Loucy (cell line): Measurements from ENCODE around the gene TEDC1.

Experiments
- H2AFZ ChIP-seq: fragments of 200-600 bp; sonication (generic); 2 replicates; pipeline ENCODE4 v1.6.0; 2016; ENCODE audit warnings: antibody characterized with exemption, mild to moderate bottlenecking, low read length, moderate library complexity
- H3F3A ChIP-seq: fragments of 200-600 bp; 2 replicates; pipeline ENCODE4 v1.6.0; 2016; ENCODE audit warnings: antibody characterized with exemption, low read depth, mild to moderate bottlenecking
- H3K27me3 ChIP-seq: fragments of 200-600 bp; sonication (generic); 2 replicates; pipeline ENCODE4 v1.6.1; 2014; ENCODE audit warnings: low read length, mild to moderate bottlenecking; ENCODE audit not compliant: insufficient read depth, poor library complexity, severe bottlenecking
- H3K36me3 ChIP-seq: fragments of 200-600 bp; sonication (generic); 2 replicates; pipeline ENCODE4 v1.6.1; 2016; ENCODE audit warnings: low read length; ENCODE audit not compliant: insufficient read depth
- H3K4me1 ChIP-seq: fragments of 200-600 bp; sonication (generic); 2 replicates; pipeline ENCODE4 v1.5.1; 2014; ENCODE audit warnings: low read length, mild to moderate bottlenecking; ENCODE audit not compliant: insufficient read depth, poor library complexity, severe bottlenecking
- H3K4me2 ChIP-seq: fragments of 200-600 bp; sonication (generic); 2 replicates; pipeline ENCODE4 v1.6.0; 2014; ENCODE audit warnings: antibody characterized with exemption, low read length, low read depth, mild to moderate bottlenecking; ENCODE audit not compliant: poor library complexity, severe bottlenecking
- H3K4me3 ChIP-seq: fragments of 200-600 bp; sonication (generic); 2 replicates; pipeline ENCODE4 v1.5.1; 2014; ENCODE audit warnings: low read length, mild to moderate bottlenecking, mixed read lengths; ENCODE audit not compliant: poor library complexity, severe bottlenecking
- H3K79me2 ChIP-seq: fragments of 200-600 bp; sonication (generic); 2 replicates; pipeline ENCODE4 v1.6.1; 2014; ENCODE audit warnings: low read length; ENCODE audit not compliant: insufficient read depth
- H3K9ac ChIP-seq: fragments of 200-600 bp; sonication (generic); 2 replicates; pipeline ENCODE4 v1.6.0; 2014; ENCODE audit warnings: mild to moderate bottlenecking, low read depth, low read length, moderate library complexity; ENCODE audit not compliant: poor library complexity, severe bottlenecking
- H3K9me2 ChIP-seq: fragments of 200-600 bp; sonication (generic); replicated peaks from 2 replicates; pipeline ENCODE4 v1.6.1; 2016; ENCODE audit warnings: low read depth, low read length, mixed read lengths
- H3K9me3 ChIP-seq: fragments of 200-600 bp; sonication (generic); 2 replicates; pipeline ENCODE4 v1.6.1; 2014; ENCODE audit warnings: mild to moderate bottlenecking, antibody characterized with exemption, low read length, low read depth; ENCODE audit not compliant: insufficient read depth
- H4K20me1 ChIP-seq: fragments of 200-600 bp; sonication (generic); 2 replicates; pipeline ENCODE4 v1.6.0; 2014; ENCODE audit warnings: antibody characterized with exemption, low read length, mild to moderate bottlenecking; ENCODE audit not compliant: insufficient read depth, poor library complexity, severe bottlenecking
- EZH2phosphoT487 ChIP-seq: fragments of 200-600 bp; IDR thresholded peaks from 2 replicates; pipeline ENCODE4 v1.6.1; 2018; ENCODE audit warnings: antibody characterized with exemption, mild to moderate bottlenecking, moderate library complexity, borderline replicate concordance
- TF ChIP-seq, protein P1 (sequence below): fragments of 200-600 bp; sonication (generic); conservative IDR thresholded peaks from 2 replicates; pipeline ENCODE4 v1.5.1; 2014; ENCODE audit warnings: mild to moderate bottlenecking, antibody characterized with exemption, low read length

The TEDC1 gene

GRCh38 chr14:105517096-105517495 is 26.1 kb downstream of the TEDC1 start:
- Histone ChIP-seq H3K4me3 (no peak overlapping the region), H3K79me2 (no peaks in the 10 kb centered on the region), H3K9me2 (no peaks in the 10 kb centered on the region), H3K4me1 (no peaks in the 10 kb centered on the region), H3K36me3 (no peaks in the 10 kb centered on the region), H4K20me1 (no peaks in the 10 kb centered on the region), H3K27me3 (no peaks in the 10 kb centered on the region), H3K9me3 (peaks cover 4% of the 10 kb centered on the region; the same call in 1 of the 2 replicates), H3F3A (no peaks in the 10 kb centered on the region), H3K4me2 (no peak overlapping the region), H3K9ac (no peak overlapping the region), H2AFZ (no peak overlapping the region)
- TF ChIP-seq EZH2phosphoT487: no peak
- TF ChIP-seq, protein P1, sequence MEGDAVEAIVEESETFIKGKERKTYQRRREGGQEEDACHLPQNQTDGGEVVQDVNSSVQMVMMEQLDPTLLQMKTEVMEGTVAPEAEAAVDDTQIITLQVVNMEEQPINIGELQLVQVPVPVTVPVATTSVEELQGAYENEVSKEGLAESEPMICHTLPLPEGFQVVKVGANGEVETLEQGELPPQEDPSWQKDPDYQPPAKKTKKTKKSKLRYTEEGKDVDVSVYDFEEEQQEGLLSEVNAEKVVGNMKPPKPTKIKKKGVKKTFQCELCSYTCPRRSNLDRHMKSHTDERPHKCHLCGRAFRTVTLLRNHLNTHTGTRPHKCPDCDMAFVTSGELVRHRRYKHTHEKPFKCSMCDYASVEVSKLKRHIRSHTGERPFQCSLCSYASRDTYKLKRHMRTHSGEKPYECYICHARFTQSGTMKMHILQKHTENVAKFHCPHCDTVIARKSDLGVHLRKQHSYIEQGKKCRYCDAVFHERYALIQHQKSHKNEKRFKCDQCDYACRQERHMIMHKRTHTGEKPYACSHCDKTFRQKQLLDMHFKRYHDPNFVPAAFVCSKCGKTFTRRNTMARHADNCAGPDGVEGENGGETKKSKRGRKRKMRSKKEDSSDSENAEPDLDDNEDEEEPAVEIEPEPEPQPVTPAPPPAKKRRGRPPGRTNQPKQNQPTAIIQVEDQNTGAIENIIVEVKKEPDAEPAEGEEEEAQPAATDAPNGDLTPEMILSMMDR: no peak

GRCh38 chr14:105519946-105520698 is 29.1 kb downstream of the TEDC1 start:
- Histone ChIP-seq H2AFZ (no peak overlapping the region), H3K79me2 (no peaks in the 10 kb centered on the region), H3K9me2 (no peaks in the 10 kb centered on the region), H3K9me3 (peaks cover 4% of the 10 kb centered on the region; the same call in 1 of the 2 replicates), H4K20me1 (no peaks in the 10 kb centered on the region), H3K4me2 (no peak overlapping the region), H3K4me3 (no peak overlapping the region), H3K4me1 (no peaks in the 10 kb centered on the region), H3F3A (no peaks in the 10 kb centered on the region), H3K36me3 (no peaks in the 10 kb centered on the region), H3K27me3 (no peaks in the 10 kb centered on the region), H3K9ac (no peak overlapping the region)
- TF ChIP-seq, protein P1: no peak
- no peak for TF ChIP-seq EZH2phosphoT487

DNA sequence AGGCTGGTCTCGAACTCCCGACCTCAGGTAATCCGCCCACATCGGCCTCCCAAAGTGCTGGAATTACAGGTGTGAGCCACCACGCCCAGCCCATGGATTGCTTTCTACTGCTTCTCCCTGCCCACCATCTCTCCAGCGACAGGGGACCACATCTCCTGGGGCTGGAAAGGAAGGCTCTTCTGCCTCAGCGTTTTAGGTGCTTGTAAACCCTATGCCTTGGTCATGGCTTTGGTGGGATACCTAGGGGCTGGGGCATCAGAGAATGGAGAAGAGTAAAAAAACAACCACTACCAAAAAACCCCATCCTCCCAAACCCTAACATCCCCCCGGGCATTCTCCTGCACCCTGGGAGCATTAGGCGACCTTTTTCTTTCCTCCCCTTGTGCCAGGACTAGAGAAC is 34.3 kb downstream of the TEDC1 start:
- Histone ChIP-seq H4K20me1 (no peaks in the 10 kb centered on the region), H3K4me3 (no peak overlapping the region), H3K9me3 (no peaks in the 10 kb centered on the region), H2AFZ (no peak overlapping the region), H3K79me2 (no peaks in the 10 kb centered on the region), H3K9me2 (no peaks in the 10 kb centered on the region), H3F3A (no peaks in the 10 kb centered on the region), H3K4me1 (peaks cover 10% of the 10 kb centered on the region), H3K27me3 (no peaks in the 10 kb centered on the region), H3K4me2 (no peak overlapping the region), H3K9ac (no peak overlapping the region), H3K36me3 (no peaks in the 10 kb centered on the region)
- TF ChIP-seq, protein P1: no peak
- TF ChIP-seq EZH2phosphoT487: no peak
